ENCODE measurements around the gene EXD3.

Gene EXD3

DNA sequence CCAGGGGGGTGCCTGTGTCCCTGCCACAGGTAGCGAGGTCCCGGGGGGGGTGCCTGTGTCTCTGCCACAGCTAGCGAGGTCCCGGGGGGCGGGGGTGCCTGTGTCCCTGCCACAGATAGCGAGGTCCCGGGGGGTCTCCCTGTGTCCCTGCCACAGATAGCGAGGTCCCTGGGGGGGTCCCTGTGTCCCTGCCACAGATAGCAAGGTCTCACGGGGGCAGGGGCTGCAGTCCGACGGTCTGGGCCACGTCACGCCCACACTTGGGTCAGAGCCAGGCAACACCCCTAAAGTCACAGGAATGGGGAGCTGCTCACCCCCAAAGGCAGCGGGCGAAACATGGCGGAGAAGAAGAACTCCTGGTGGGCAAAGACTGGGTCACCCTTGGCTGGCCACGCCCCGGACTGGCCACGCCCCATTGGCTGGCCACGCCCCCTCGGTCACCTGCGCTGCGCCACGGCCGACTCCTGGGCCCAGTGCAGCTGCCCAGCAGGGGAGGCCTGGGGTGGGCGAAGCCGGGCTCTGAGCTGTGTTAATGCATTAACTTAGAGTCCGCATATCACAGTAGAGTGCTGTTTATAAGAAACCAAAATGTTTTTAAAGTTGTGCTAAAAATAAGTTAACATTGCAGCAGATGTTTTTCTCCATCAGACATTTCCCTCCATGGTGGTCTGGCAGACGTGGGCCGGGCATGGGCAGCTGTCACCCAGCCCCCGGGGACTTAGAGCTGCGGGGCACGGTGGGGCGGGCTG lies 7.2 kb upstream of the EXD3 start:
- H3K79me1 ChIP-seq (ENCODE audit: low read depth, low read length) = peaks cover 4% of the 10 kb centered on the region

DNA sequence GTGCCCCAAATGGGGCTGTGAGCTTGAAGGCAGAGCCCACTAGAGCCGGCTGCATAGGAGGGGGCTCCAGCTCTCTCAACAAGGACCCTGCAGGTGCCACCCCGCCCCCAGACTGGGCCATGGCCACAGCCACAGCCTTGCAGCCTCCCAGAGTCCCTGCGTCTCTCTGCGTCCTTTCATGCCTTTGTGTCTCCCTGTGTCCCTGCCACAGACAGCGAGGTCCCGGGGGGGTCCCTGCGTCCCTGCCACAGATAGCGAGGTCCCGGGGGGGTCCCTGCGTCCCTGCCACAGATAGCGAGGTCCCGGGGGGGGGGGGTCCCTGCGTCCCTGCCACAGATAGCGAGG lies 6.6 kb upstream of the EXD3 start:
- H3K4me3 ChIP-seq (ENCODE audit: low read length in 2 of 2) = no peak overlapping the region
- H3K79me1 ChIP-seq (ENCODE audit: low read depth, low read length) = peaks cover 4% of the 10 kb centered on the region
- H2AK5ac ChIP-seq (ENCODE audit: low read depth, low read length) = no peak overlapping the region
- DNase-seq (ENCODE audit: low spot score) = no peak
- no peak overlapping the region for H3K9ac ChIP-seq (ENCODE audit: low read depth, low read length, poor library complexity)
- peaks cover 0 to 6% (median 5%) of the 10 kb centered on the region in 3 experiments for H3K27me3 ChIP-seq (ENCODE audit: control insufficient read depth in 3 of 3, insufficient read depth in 3 of 3, low read depth in 1 of 3, low read length in 3 of 3)
- peaks cover 0 to 1% of the 10 kb centered on the region in 2 donors for H3K9me3 ChIP-seq (replicated peaks in 1 of 2; ENCODE audit: control insufficient read depth in 2 of 2, insufficient read depth in 1 of 2, low read depth in 1 of 2, low read length in 2 of 2)
- H2BK120ac ChIP-seq (ENCODE audit: low read depth, low read length) = no peak overlapping the region
- no peak overlapping the region for H2AFZ ChIP-seq (ENCODE audit: low read length)
- peak overlapping the region; percentile 31 for H3K23ac ChIP-seq (ENCODE audit: low read depth, low read length, poor library complexity)
- H3K4me2 ChIP-seq (ENCODE audit: insufficient read depth, low read length, poor library complexity, severe bottlenecking) = no peak overlapping the region
- H2BK12ac ChIP-seq (ENCODE audit: low read length) = peak overlapping the region; percentile 73
- no peaks in the 10 kb centered on the region for H3K36me3 ChIP-seq (replicated peaks in 1 of 2; ENCODE audit: control insufficient read depth in 2 of 2, insufficient read depth in 2 of 2, low read length in 2 of 2)
- H3K18ac ChIP-seq (ENCODE audit: low read length) = peak overlapping the region; percentile 80
- H3K4ac ChIP-seq (ENCODE audit: low read length) = no peak overlapping the region
- no peak overlapping the region for H2BK5ac ChIP-seq (ENCODE audit: low read length)
- no peak overlapping the region for H4K91ac ChIP-seq (ENCODE audit: low read depth, low read length, poor library complexity)
- H3K27ac ChIP-seq (replicated peaks; ENCODE audit: low read length) = no peak overlapping the region
- WGBS, 2 donors (ENCODE audit: extremely low coverage in 2 of 2, insufficient read length in 2 of 2, insufficient replicate concordance in 1 of 2) = no CpG with 5 or more reads among the region's 14 CpGs
- peak overlapping the region; percentile 58 for H2BK15ac ChIP-seq (ENCODE audit: low read length)
- no peak overlapping the region for H4K8ac ChIP-seq (ENCODE audit: low read depth, low read length)
- no peak overlapping the region for H3K14ac ChIP-seq (ENCODE audit: low read length)
- peaks cover 0 to 2% of the 10 kb centered on the region in 2 donors for H3K4me1 ChIP-seq (ENCODE audit: control insufficient read depth in 2 of 2, insufficient read depth in 1 of 2, low read depth in 1 of 2, low read length in 2 of 2)

More for the DNA sequence above, 7.2 kb upstream of the EXD3 start:
- H4K91ac ChIP-seq (ENCODE audit: low read depth, low read length, poor library complexity) = no peak overlapping the region
- H2AK5ac ChIP-seq (ENCODE audit: low read depth, low read length) = no peak overlapping the region
- no peak overlapping the region for H2BK12ac ChIP-seq (ENCODE audit: low read length)
- no peak overlapping the region for H2BK120ac ChIP-seq (ENCODE audit: low read depth, low read length)
- H3K9ac ChIP-seq (ENCODE audit: low read depth, low read length, poor library complexity) = peak overlapping the region; percentile 60
- peak overlapping the region; percentile 38 for H3K14ac ChIP-seq (ENCODE audit: low read length)
- no peak overlapping the region for H2BK15ac ChIP-seq (ENCODE audit: low read length)
- H3K4ac ChIP-seq (ENCODE audit: low read length) = peak overlapping the region; percentile 66
- peak overlapping the region; percentile 10 for H3K23ac ChIP-seq (ENCODE audit: low read depth, low read length, poor library complexity)
- peaks cover 0 to 1% of the 10 kb centered on the region in 2 donors for H3K9me3 ChIP-seq (replicated peaks in 1 of 2; ENCODE audit: control insufficient read depth in 2 of 2, insufficient read depth in 1 of 2, low read depth in 1 of 2, low read length in 2 of 2)
- H3K27ac ChIP-seq (replicated peaks; ENCODE audit: low read length) = no peak overlapping the region
- WGBS, 2 donors (ENCODE audit: extremely low coverage in 2 of 2, insufficient read length in 2 of 2, insufficient replicate concordance in 1 of 2) = no CpG with 5 or more reads among the region's 34 CpGs
- no peaks in the 10 kb centered on the region for H3K36me3 ChIP-seq (replicated peaks in 1 of 2; ENCODE audit: control insufficient read depth in 2 of 2, insufficient read depth in 2 of 2, low read length in 2 of 2)
- no peaks in the 10 kb centered on the region for H3K4me1 ChIP-seq (ENCODE audit: control insufficient read depth in 2 of 2, insufficient read depth in 1 of 2, low read depth in 1 of 2, low read length in 2 of 2)
- no peak overlapping the region for H3K4me3 ChIP-seq (ENCODE audit: low read length in 2 of 2)
- peaks cover 0 to 5% (median 3%) of the 10 kb centered on the region in 3 experiments for H3K27me3 ChIP-seq (ENCODE audit: control insufficient read depth in 3 of 3, insufficient read depth in 3 of 3, low read depth in 1 of 3, low read length in 3 of 3)
- H2AFZ ChIP-seq (ENCODE audit: low read length) = no peak overlapping the region
- no peak overlapping the region for H3K4me2 ChIP-seq (ENCODE audit: insufficient read depth, low read length, poor library complexity, severe bottlenecking)
- no peak overlapping the region for H4K8ac ChIP-seq (ENCODE audit: low read depth, low read length)
- H2BK5ac ChIP-seq (ENCODE audit: low read length) = no peak overlapping the region
- H3K18ac ChIP-seq (ENCODE audit: low read length) = peak overlapping the region; percentile 85
- no peak for DNase-seq (ENCODE audit: low spot score)

DNA sequence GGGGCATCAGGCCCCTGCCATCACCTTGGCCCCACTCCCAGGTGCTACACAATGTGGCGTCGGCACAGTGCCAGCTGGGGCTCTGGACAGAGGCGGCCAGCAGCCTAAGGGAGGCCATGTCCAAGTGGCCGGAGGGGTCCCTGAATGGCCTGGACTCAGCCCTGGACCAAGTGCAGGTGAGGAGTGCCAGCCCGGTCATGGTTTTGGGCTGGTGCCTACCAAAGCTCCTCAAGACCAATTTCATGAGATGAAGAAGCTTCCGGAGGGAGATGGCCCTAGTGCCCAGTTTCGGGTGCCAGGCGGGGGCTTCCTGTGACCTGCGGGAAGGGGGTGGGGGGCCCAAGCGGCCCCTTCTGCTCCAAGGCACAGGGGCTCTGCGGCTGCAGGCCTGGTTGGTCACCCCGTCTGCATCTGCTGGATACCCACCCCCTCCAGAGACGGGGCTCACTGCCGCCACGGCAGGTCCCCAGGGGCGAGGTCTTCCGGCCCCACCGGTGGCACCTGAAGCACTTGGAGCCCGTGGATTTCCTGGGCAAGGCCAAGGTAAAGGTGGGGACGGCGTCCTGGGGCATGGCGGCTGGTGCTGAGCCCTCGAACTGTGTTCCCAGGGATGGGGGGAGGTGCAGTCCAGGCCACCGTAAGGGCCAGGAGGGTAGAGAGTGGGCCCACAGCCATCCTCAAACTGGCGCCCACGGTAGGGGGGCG lies 6.0 kb upstream of the EXD3 start:
- Histone ChIP-seq H3K79me1 (ENCODE audit: low read depth, low read length) (peaks cover 4% of the 10 kb centered on the region), H2BK120ac (ENCODE audit: low read depth, low read length) (no peak overlapping the region), H2BK12ac (ENCODE audit: low read length) (peak overlapping the region; percentile 73), H3K27ac (replicated peaks; ENCODE audit: low read length) (no peak overlapping the region), H3K27me3 (ENCODE audit: control insufficient read depth in 3 of 3, insufficient read depth in 3 of 3, low read depth in 1 of 3, low read length in 3 of 3) (peaks cover 0 to 8% (median 2%) of the 10 kb centered on the region in 3 experiments), H3K36me3 (replicated peaks in 1 of 2; ENCODE audit: control insufficient read depth in 2 of 2, insufficient read depth in 2 of 2, low read length in 2 of 2) (no peaks in the 10 kb centered on the region), H3K9ac (ENCODE audit: low read depth, low read length, poor library complexity) (no peak overlapping the region), H2AK5ac (ENCODE audit: low read depth, low read length) (no peak overlapping the region), H3K23ac (ENCODE audit: low read depth, low read length, poor library complexity) (peak overlapping the region; percentile 31), H4K91ac (ENCODE audit: low read depth, low read length, poor library complexity) (no peak overlapping the region), H3K4ac (ENCODE audit: low read length) (peak overlapping the region; percentile 23), H2AFZ (ENCODE audit: low read length) (no peak overlapping the region), H3K18ac (ENCODE audit: low read length) (peak overlapping the region; percentile 80), H2BK5ac (ENCODE audit: low read length) (no peak overlapping the region), H4K8ac (ENCODE audit: low read depth, low read length) (peak overlapping the region; percentile 65), H3K4me3 (ENCODE audit: low read length in 2 of 2) (no peak overlapping the region), H3K9me3 (replicated peaks in 1 of 2; ENCODE audit: control insufficient read depth in 2 of 2, insufficient read depth in 1 of 2, low read depth in 1 of 2, low read length in 2 of 2) (peaks cover 0 to 1% of the 10 kb centered on the region in 2 donors), H3K4me1 (ENCODE audit: control insufficient read depth in 2 of 2, insufficient read depth in 1 of 2, low read depth in 1 of 2, low read length in 2 of 2) (peaks cover 0 to 2% of the 10 kb centered on the region in 2 donors), H2BK15ac (ENCODE audit: low read length) (peak overlapping the region; percentile 58), H3K14ac (ENCODE audit: low read length) (peak overlapping the region; percentile 38), H3K4me2 (ENCODE audit: insufficient read depth, low read length, poor library complexity, severe bottlenecking) (no peak overlapping the region)
- no CpG with 5 or more reads among the region's 27 CpGs for WGBS, 2 donors (ENCODE audit: extremely low coverage in 2 of 2, insufficient read length in 2 of 2, insufficient replicate concordance in 1 of 2)
- no peak for DNase-seq (ENCODE audit: low spot score)

DNA sequence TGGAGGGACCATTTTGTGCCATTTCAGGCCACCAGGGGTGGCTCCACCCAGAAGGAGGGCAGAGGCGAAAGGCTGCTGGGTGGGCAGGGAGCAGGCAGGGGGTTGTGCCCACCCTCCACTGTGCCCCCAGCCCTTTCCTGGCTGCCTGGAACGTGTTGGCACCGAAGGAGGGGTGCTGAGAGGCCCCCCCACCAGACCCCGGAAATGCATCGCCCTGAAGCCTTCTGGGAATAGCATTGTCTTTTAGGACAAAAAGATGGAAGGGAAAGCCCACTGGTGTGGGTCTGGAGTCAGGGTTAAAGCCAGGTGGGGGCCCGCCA lies 5.3 kb upstream of the EXD3 start:
- no peak overlapping the region for H3K4me2 ChIP-seq (ENCODE audit: insufficient read depth, low read length, poor library complexity, severe bottlenecking)
- H2BK12ac ChIP-seq (ENCODE audit: low read length) = no peak overlapping the region
- H2AK5ac ChIP-seq (ENCODE audit: low read depth, low read length) = no peak overlapping the region
- H3K14ac ChIP-seq (ENCODE audit: low read length) = no peak overlapping the region
- H3K9ac ChIP-seq (ENCODE audit: low read depth, low read length, poor library complexity) = no peak overlapping the region
- no CpG with 5 or more reads among the region's 6 CpGs for WGBS, 2 donors (ENCODE audit: extremely low coverage in 2 of 2, insufficient read length in 2 of 2, insufficient replicate concordance in 1 of 2)
- H3K36me3 ChIP-seq (replicated peaks in 1 of 2; ENCODE audit: control insufficient read depth in 2 of 2, insufficient read depth in 2 of 2, low read length in 2 of 2) = no peaks in the 10 kb centered on the region
- H3K27ac ChIP-seq (replicated peaks; ENCODE audit: low read length) = no peak overlapping the region
- H4K8ac ChIP-seq (ENCODE audit: low read depth, low read length) = no peak overlapping the region
- H3K4me3 ChIP-seq (ENCODE audit: low read length in 2 of 2) = no peak overlapping the region
- DNase-seq (ENCODE audit: low spot score) = no peak
- peaks cover 0 to 15% (median 2%) of the 10 kb centered on the region in 3 experiments for H3K27me3 ChIP-seq (ENCODE audit: control insufficient read depth in 3 of 3, insufficient read depth in 3 of 3, low read depth in 1 of 3, low read length in 3 of 3)
- no peak overlapping the region for H2BK120ac ChIP-seq (ENCODE audit: low read depth, low read length)
- H3K9me3 ChIP-seq (replicated peaks in 1 of 2; ENCODE audit: control insufficient read depth in 2 of 2, insufficient read depth in 1 of 2, low read depth in 1 of 2, low read length in 2 of 2) = peaks cover 0 to 1% of the 10 kb centered on the region in 2 donors
- no peak overlapping the region for H2BK15ac ChIP-seq (ENCODE audit: low read length)
- H3K18ac ChIP-seq (ENCODE audit: low read length) = no peak overlapping the region
- H3K4ac ChIP-seq (ENCODE audit: low read length) = no peak overlapping the region
- H3K4me1 ChIP-seq (ENCODE audit: control insufficient read depth in 2 of 2, insufficient read depth in 1 of 2, low read depth in 1 of 2, low read length in 2 of 2) = peaks cover 0 to 2% of the 10 kb centered on the region in 2 donors
- H3K23ac ChIP-seq (ENCODE audit: low read depth, low read length, poor library complexity) = no peak overlapping the region
- no peak overlapping the region for H2BK5ac ChIP-seq (ENCODE audit: low read length)
- H4K91ac ChIP-seq (ENCODE audit: low read depth, low read length, poor library complexity) = no peak overlapping the region
- H2AFZ ChIP-seq (ENCODE audit: low read length) = no peak overlapping the region
- peaks cover 2% of the 10 kb centered on the region for H3K79me1 ChIP-seq (ENCODE audit: low read depth, low read length)
